IMR-90 (cell line): ENCODE data around the gene OSBP.

Source experiments
- CTCF ChIP-seq: conservative IDR thresholded peaks from 2 replicates; pipeline ENCODE4 v1.5.1; 2012; ENCODE audit warnings: mild to moderate bottlenecking, low read depth, low read length, improper control_type of control experiment
- POLR2A ChIP-seq: IDR thresholded peaks from 2 replicates; pipeline ENCODE4 v1.6.1; 2012; ENCODE audit warnings: mild to moderate bottlenecking, low read depth, low read length
- TF ChIP-seq, protein P1 (sequence below): fragments of 150-350 bp; IDR thresholded peaks from 2 replicates; pipeline ENCODE4 v1.6.1; 2017; ENCODE audit warnings: mild to moderate bottlenecking, antibody characterized with exemption, low read length, low read depth

GRCh38 chr11:59528711-59529110 lies 86.9 kb downstream of the OSBP start:
- TF ChIP-seq CTCF, result no peak
- TF ChIP-seq, protein P1, sequence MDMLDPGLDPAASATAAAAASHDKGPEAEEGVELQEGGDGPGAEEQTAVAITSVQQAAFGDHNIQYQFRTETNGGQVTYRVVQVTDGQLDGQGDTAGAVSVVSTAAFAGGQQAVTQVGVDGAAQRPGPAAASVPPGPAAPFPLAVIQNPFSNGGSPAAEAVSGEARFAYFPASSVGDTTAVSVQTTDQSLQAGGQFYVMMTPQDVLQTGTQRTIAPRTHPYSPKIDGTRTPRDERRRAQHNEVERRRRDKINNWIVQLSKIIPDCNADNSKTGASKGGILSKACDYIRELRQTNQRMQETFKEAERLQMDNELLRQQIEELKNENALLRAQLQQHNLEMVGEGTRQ, result no peak
- TF ChIP-seq POLR2A, result no peak
